Measurements from ENCODE around the gene TSPAN4.

DNA sequence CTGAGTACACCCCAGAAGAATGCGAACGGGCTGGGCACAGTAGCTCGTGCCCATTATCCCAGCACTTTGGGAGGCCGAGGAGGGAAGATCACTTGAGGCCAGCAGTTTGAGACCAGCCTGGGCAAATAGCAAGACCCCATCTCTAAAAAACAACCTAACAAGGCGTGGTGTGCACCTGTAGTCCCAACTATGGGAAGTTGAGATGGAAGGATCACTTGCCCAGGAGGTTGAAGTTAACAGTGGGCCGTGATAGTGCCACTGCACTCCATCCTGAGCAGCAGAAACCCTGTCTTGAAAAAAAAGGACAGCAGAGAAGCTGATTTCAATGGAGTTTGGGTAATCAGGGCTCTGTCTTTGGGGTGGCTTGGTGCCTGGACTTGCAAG, 29.6 kb upstream of the TSPAN4 start:
- TF ChIP-seq, protein P1, sequence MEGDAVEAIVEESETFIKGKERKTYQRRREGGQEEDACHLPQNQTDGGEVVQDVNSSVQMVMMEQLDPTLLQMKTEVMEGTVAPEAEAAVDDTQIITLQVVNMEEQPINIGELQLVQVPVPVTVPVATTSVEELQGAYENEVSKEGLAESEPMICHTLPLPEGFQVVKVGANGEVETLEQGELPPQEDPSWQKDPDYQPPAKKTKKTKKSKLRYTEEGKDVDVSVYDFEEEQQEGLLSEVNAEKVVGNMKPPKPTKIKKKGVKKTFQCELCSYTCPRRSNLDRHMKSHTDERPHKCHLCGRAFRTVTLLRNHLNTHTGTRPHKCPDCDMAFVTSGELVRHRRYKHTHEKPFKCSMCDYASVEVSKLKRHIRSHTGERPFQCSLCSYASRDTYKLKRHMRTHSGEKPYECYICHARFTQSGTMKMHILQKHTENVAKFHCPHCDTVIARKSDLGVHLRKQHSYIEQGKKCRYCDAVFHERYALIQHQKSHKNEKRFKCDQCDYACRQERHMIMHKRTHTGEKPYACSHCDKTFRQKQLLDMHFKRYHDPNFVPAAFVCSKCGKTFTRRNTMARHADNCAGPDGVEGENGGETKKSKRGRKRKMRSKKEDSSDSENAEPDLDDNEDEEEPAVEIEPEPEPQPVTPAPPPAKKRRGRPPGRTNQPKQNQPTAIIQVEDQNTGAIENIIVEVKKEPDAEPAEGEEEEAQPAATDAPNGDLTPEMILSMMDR (IDR thresholded peaks at IDR 0.05) = no peak
- TF ChIP-seq EZH2 (IDR thresholded peaks at IDR 0.05; ENCODE audit: borderline replicate concordance, insufficient read depth, low read depth, low read length, poor library complexity, severe bottlenecking) = no peak
